Kidney (tissue), 14 donors: ENCODE results near the gene CBLB. TPM values are rescaled to one million over a fixed set of nuclear protein-coding genes. Genes with fewer than 3 reads are reported as not detected.

Source experiments
- DNase-seq, 5 donors: peaks; one replicate each; pipeline ENCODE4 v3.0.0-alpha.2; 2013 to 2020
- FAIRE-seq: peaks from 2 replicates; lab custom pipeline; 2012; peaks lifted over from hg19 to GRCh38; lab: Jason Lieb, UNC
- H3K27ac ChIP-seq, 2 donors: one replicate each; pipeline ENCODE4 v1.7.0; 2013; ENCODE audit warnings: low read depth in 2 of 2, low read length in 2 of 2, inconsistent platforms in 1 of 2
- H3K27me3 ChIP-seq: one replicate; pipeline ENCODE4 v1.7.1; 2013; ENCODE audit warnings: low read length, inconsistent platforms; ENCODE audit not compliant: control insufficient read depth, insufficient read depth
- H3K36me3 ChIP-seq, 3 donors: one replicate each; pipeline versions ENCODE4 v1.7.0 to v1.7.1; 2013; ENCODE audit warnings: low read length in 3 of 3, control low read depth in 1 of 3, inconsistent platforms in 1 of 3; ENCODE audit not compliant: insufficient read depth in 3 of 3, control insufficient read depth in 2 of 3
- H3K4me1 ChIP-seq, 3 donors: one replicate each; pipeline versions ENCODE4 v1.7.0 to v1.7.1; 2013; ENCODE audit warnings: low read length in 3 of 3, inconsistent platforms in 1 of 3, low read depth in 1 of 3; ENCODE audit not compliant: control insufficient read depth in 2 of 3, insufficient read depth in 2 of 3
- H3K4me3 ChIP-seq, 3 donors: one replicate each; pipeline versions ENCODE4 v1.7.0 to v1.8.1; 2013; ENCODE audit warnings: low read length in 3 of 3, control low read depth in 1 of 3, inconsistent platforms in 1 of 3
- H3K9ac ChIP-seq, 3 donors: one replicate each; pipeline versions ENCODE4 v1.7.0 to v1.7.1; 2013; ENCODE audit warnings: low read length in 3 of 3, control low read depth in 1 of 3, inconsistent platforms in 1 of 3
- H3K9me3 ChIP-seq, 3 donors: one replicate each; pipeline versions ENCODE4 v1.7.0 to v1.7.1; 2013; ENCODE audit warnings: low read length in 3 of 3, control low read depth in 1 of 3, inconsistent platforms in 1 of 3; ENCODE audit not compliant: control insufficient read depth in 2 of 3, insufficient read depth in 1 of 3
- CTCF ChIP-seq: IDR thresholded peaks from 3 replicates; pipeline ENCODE4 v1.5.1; 2012; ENCODE audit warnings: mild to moderate bottlenecking, moderate library complexity, borderline replicate concordance; ENCODE audit not compliant: insufficient read depth; ENCODE audit errors: extremely low read depth
- intact Hi-C: fragments of 100-400 bp; cut with DNase I; formaldehyde crosslinking; loops from one replicate; pipeline ENCODE4 v1.11.1; 2022
- polyA plus RNA-seq: library from polyadenylated mRNA; stranded (reverse); fragments of 350-450 nt; fragmentation: Illumina TruSeq; extraction: RNeasy Lipid Tissue Mini Kit (QIAGEN cat#74804); gene quantifications from one replicate; pipeline ENCODE4 v1.2.3, GENCODE V29; 2014; ENCODE audit warnings: low read depth, low replicate concordance; ENCODE audit not compliant: insufficient read depth
- total RNA-seq: library from RNA; stranded (reverse); fragmentation: NEBNext Ultra II Directional; extraction: Animal tissue kit (Norgen Biotek cat#: 25700); gene quantifications from one replicate; pipeline ENCODE4 v1.2.1, GENCODE V29; 2021
- donor health status: control.
- donor health status: control.
- donor health status: control.
- donor health status: control.
- donor health status: control.
- donor health status: DM: yes; HTN: yes; CAD: no.
- donor health status: Normal renal cell carcinoma (clear cell type).

Gene CBLB
- total and polyA plus RNA-seq, 2 donors from 2014 or later = 7.7 to 48.4 TPM

GRCh38 chr3:105868431-105868741 is 426 bp downstream of the CBLB start:
- Histone ChIP-seq H3K4me1 (peaks cover 0 to 13% (median 0%) of the 10 kb centered on the region in 3 donors), H3K36me3 (no peaks in the 10 kb centered on the region), H3K9ac (peak overlapping the region; percentile 80 to 88 (median 81)), H3K27me3 (no peaks in the 10 kb centered on the region), H3K4me3 (peak overlapping the region; percentile 86 to 94 (median 88)), H3K27ac (peak overlapping the region; percentile 95 to 96), H3K9me3 (no peaks in the 10 kb centered on the region)
- intact Hi-C loops = no loop called here
- FAIRE-seq = no peak
- peak in 4 of 5 donors; percentile 71 to 91 (median 79) for DNase-seq
- TF ChIP-seq CTCF = no peak

- H3K27ac ChIP-seq = peak overlapping the region; percentile 95 to 96
- no peaks in the 10 kb centered on the region for H3K36me3 ChIP-seq
- H3K4me1 ChIP-seq = peaks cover 0 to 13% (median 0%) of the 10 kb centered on the region in 3 donors
- no peaks in the 10 kb centered on the region for H3K9me3 ChIP-seq
- peak overlapping the region; percentile 80 to 88 (median 81) for H3K9ac ChIP-seq
- peak in 2 of 5 donors; percentile 47 to 67 for DNase-seq
- intact Hi-C loops = no loop called here
- no peak for FAIRE-seq
- peak overlapping the region; percentile 86 to 94 (median 88) for H3K4me3 ChIP-seq
- TF ChIP-seq CTCF = no peak
- H3K27me3 ChIP-seq = no peaks in the 10 kb centered on the region
Measured at GRCh38 chr3:105867712-105868430, 941 bp downstream of the CBLB start.

- DNase-seq = peak in 1 of 5 donors; percentile 46
- peaks cover 0 to 13% (median 0%) of the 10 kb centered on the region in 3 donors for H3K4me1 ChIP-seq
- H3K27me3 ChIP-seq = no peaks in the 10 kb centered on the region
- H3K36me3 ChIP-seq = no peaks in the 10 kb centered on the region
- H3K9me3 ChIP-seq = no peaks in the 10 kb centered on the region
- no peak for FAIRE-seq
- peak overlapping the region; percentile 80 to 88 (median 81) for H3K9ac ChIP-seq
- H3K4me3 ChIP-seq = peak overlapping the region; percentile 86 to 94 (median 88)
- H3K27ac ChIP-seq = peak overlapping the region; percentile 12 to 96
- intact Hi-C loops = no loop called here
- TF ChIP-seq CTCF = no peak
Measured at GRCh38 chr3:105866656-105867653, 1.9 kb downstream of the CBLB start.
